A172 (cell line): Measurements from ENCODE around the gene RPP25L. TPM values are rescaled to one million over a fixed set of nuclear protein-coding genes. Genes with fewer than 3 reads are reported as not detected.

Experiments
- DNase-seq: peaks from one replicate; pipeline ENCODE4 v3.0.0-alpha.2; 2015; ENCODE audit warnings: low spot score
- total RNA-seq: library from RNA; depleted of rRNA; stranded (reverse); fragments of >200 nt; shearing (Covaris generic); gene quantifications from 2 replicates; pipeline ENCODE4 v1.2.3, GENCODE V29; 2014

RPP25L gene
- total RNA-seq, 1 experiment from 2014 or later = 20.1 TPM

GRCh38 chr9:34611251-34611810 is 566 bp downstream of the RPP25L start:
- DNase-seq = no peak

GRCh38 chr9:34610434-34611206 is 1.3 kb downstream of the RPP25L start:
- DNase-seq = no peak

GRCh38 chr9:34607331-34607730 is 4.6 kb downstream of the RPP25L start:
- DNase-seq = no peak

GRCh38 chr9:34606905-34607304 is 5.0 kb downstream of the RPP25L start:
- DNase-seq = no peak

GRCh38 chr9:34606190-34606589 is 5.7 kb downstream of the RPP25L start:
- no peak for DNase-seq

- peak; percentile 59 for DNase-seq
Observed at GRCh38 chr9:34603610-34604231, 8.2 kb downstream of the RPP25L start.

- no peak for DNase-seq
Observed at GRCh38 chr9:34601937-34602573, 9.8 kb downstream of the RPP25L start.

- DNase-seq = no peak
Observed at GRCh38 chr9:34600908-34601307, 11.0 kb downstream of the RPP25L start.

GRCh38 chr9:34599546-34599945 is 12.4 kb downstream of the RPP25L start:
- no peak for DNase-seq

GRCh38 chr9:34594177-34594576 is 17.7 kb downstream of the RPP25L start:
- no peak for DNase-seq

- DNase-seq = no peak
Observed at GRCh38 chr9:34592895-34593601, 18.8 kb downstream of the RPP25L start.

- no peak for DNase-seq
Observed at GRCh38 chr9:34591917-34592866, 19.7 kb downstream of the RPP25L start.

GRCh38 chr9:34591248-34591916 is 20.5 kb downstream of the RPP25L start:
- DNase-seq = peak; percentile 47

- DNase-seq = no peak
Observed at GRCh38 chr9:34590381-34591247, 21.3 kb downstream of the RPP25L start.

- no peak for DNase-seq
Observed at GRCh38 chr9:34589636-34590380, 22.1 kb downstream of the RPP25L start, which contains the start of gene CNTFR. Gene CNTFR, minus strand, starts transcription at chr9:34589724. Its CDS starts 20,743 bp downstream, at chr9:34568981.

- no peak for DNase-seq
Observed at GRCh38 chr9:34588671-34589635, 22.9 kb downstream of the RPP25L start.

- DNase-seq = no peak
Observed at GRCh38 chr9:34587271-34587670, 24.6 kb downstream of the RPP25L start.
